8988T (cell line): ENCODE measurements around the gene CCDC27.
A peak's percentile ranks its signal among the peaks of the same experiment; 100 is the strongest.

ENCODE experiments used
- DNase-seq: peaks from one replicate; pipeline ENCODE4 v3.0.0; 2011

Gene CCDC27

GRCh38 chr1:3778590-3779264 is 26.5 kb downstream of the CCDC27 start:
- no peak for DNase-seq

GRCh38 chr1:3779265-3779911 is 27.1 kb downstream of the CCDC27 start:
- no peak for DNase-seq

- DNase-seq: no peak
Measured at GRCh38 chr1:3779912-3780416, 27.7 kb downstream of the CCDC27 start.

DNA sequence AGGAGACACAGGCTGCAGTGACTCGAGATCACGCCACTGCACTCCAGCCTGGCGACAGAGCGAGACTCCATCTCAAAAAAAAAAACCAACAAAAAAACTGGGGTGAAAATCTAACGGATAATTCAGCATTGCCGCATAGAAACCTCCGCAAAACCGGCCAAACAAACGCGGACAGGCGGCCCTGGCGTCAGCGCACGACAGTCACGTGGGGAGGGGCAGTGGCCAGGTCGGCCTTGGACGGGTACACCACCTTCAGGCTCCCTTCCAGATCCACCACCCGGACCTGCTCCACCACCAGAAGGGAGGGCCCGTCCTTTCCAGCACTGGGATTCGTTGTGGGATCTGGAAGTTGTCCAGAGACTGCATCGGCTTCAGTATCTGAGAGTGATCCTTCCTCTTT is 28.7 kb downstream of the CCDC27 start:
- no peak for DNase-seq

DNA sequence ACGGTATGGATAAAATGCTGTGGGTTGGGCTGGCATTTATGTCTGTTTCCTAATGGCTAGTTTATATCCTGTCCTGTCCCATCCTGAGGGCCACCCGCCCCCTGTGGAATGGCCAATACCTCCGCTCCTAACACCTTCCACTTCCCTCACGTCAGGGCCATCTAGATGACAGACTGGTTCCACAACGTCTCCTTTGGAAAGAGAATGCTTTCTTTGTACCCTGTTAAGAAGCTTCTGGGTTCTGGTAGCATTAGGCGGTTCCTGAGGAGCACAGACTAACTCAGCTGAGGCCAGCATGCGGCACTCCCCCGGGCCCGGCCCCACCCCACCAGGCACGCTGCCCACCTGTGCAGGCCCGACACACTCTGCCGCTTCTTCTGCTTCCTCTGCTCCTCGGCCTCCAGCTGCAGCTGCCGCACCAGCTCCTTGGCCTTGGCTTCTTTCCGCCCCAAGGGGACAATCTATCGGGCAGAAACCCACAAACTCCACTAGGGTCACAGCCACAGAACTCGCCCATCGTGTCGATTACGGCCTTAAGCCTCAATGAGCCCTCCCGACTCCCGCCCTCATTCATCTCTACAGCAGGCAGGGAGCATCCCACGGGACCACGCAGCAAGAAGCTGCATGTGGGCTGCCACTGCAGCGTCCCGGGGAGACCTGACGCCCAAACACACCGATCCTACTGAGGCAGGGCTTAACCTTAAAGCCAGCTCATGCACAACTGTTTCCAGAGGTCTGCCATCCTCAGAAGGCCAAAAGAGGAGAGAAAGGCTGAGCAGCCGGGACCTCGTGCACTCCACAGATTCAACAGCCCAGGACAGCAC is 31.6 kb downstream of the CCDC27 start:
- no peak for DNase-seq

GRCh38 chr1:3785045-3785444 is 32.8 kb downstream of the CCDC27 start:
- DNase-seq: no peak

DNA sequence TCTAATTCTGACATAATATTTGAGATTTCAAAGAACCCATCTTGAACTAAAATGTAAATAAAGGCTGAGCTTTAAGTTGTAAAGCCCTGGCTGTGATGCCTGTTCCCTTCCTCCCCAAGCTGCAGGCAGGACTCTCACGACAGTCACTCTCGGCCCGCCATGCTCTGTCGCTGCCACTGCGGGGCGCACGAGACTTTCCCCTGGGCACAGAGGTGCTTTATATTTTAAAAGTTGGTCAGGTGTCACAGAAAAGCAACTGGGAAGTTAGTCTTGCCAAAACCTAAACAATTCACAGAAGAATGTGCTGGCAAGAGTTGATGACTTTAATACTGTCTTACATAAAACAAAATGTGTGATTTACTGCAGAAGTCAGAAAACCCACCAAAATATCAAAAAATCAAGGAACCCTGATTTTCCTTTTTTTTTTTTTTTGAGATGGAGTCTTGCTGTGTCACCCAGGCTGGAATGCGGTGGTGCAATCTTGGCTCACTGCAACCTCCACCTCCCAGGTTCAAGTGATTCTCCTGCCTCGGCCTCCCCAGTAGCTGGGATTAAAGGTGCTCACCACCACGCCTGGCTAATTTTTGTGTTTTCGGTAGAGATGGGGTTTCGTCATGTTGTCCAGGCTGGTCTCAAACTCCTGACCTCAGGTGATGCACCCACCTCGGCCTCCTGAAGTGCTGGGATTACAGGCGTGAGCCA is 33.4 kb downstream of the CCDC27 start:
- peak; percentile 70 for DNase-seq

DNA sequence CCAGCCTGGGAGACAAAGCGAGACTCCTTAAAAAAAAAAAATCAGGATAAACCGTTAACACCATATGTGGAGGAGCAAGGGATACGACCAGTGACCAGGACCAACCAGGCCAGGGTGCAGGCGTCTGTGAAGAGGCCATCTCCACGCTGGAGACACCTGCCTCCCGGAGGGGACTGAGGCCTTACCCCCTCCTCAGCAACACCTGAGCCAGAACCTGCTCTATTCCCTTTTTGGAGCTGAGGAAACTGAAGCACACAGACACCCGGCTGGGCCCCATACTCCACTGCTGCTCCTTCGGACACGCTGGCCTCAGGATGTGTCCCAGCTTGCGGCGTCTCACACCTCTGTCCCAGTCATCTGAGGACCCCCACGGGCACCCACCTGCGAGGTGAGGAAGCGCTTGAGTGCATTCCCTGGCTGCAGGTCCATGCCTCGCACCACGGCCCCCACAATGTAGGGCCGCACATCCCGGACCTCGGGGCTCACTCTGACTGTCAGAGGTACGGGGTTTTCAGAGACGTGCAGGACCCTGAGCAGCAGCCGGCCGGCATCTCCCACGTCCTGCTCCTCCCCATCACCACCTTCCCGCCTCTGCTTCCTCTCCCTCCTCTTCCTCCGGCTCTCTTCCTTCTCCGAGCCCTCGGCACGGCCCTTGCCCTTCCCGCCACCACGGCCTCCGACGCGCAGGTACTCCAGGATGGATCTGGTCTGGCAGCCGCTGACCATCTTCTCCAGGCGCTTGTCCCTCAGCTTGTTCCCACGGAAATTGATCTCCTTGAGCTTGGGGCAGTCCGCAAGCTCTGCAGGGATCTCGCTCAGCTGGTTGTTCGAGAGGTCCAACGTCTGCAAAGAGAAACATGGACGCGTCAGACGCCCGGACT is 34.5 kb downstream of the CCDC27 start:
- DNase-seq: no peak

DNA sequence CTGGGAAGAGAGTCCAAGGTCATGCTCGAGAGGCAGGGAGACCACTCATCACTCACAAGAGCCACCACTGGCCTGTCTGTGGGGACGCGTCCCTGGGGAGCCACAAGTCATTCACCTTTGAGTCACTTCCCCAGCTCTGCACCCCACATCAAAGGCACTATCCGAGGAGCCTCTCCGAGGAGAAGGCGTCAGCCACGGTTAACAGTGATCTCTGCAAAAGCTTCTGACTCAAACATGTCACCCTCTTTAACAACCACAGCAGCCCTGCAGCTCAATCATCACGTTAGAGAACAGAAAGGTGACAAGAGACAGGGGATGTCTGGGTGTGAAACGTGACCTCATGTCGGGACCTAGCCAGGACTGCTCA is 35.1 kb downstream of the CCDC27 start:
- DNase-seq: no peak

GRCh38 chr1:3787745-3788605 is 35.7 kb downstream of the CCDC27 start:
- no peak for DNase-seq

DNA sequence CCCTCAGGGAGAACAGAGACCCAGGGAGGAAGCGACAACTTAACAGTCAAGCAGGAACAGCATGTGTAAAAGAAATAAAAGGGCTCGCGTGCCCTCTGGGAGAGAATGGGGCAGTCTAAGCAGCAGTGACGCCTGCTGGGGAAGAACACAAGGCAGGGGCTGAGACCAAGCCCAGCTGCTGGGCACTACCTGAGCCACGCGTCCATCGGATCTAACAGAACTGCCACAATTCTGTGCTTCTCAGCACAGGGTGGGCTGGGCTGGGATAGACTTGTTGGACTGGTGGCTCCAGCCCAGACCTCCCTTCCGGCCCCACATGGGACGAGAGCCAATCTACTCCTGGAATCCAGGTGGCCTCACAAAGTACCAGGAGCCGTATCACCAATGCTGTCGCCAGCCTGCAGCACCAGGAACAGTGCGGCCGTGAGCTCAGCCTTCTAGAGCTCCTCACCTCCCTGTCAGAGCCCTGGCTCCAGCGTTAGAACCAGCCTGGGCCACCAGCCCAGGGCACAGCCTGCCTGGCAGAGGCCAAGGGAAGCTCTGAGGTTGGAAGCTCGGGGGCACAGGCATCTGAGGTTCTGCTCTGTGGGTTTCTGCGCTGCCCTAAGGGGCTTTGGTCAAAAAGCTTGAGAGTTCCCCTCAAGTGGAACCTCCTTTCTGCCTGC is 36.6 kb downstream of the CCDC27 start:
- no peak for DNase-seq

DNA sequence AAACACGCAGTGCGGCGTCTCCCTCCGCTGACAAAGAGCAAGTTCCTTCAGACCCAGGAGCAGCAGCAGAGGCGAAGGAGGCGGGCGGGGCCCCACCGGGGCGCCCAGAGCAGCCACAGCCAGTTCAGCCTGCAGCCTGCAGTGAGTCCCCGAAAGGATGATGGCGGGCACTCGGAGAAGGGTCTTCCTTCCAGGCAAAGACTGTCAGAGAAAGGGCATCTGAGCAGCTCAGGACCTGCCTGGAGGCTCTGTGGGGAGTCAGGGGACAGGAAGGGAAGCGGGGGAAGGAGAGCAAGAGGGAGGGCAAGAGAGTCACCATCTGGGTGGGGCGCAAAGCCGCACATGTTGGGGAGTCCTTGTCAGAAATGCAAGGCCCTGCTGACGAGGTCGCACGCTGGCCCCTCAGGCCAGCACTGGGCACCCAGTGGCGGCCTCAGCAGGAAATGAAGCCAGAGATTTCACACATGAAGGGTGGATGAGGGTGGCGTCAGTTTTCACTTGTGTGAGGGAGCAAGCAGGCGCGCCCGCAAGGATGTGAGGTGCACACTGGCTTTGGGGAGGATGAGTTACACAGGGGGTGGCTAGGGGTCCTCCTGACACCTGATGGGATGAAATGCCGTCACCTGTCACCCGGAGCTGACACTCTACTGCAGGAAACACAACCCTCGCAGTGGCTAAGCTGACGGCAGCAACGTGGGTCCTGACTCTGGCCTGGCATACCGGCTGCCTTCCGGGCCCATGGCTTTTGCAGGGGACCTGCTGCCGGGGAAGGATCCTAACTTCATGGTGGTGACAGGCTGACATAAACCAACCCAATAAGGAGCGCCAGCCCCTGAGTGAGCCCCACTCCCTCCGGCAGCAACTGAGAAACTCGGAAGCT is 37.4 kb downstream of the CCDC27 start:
- DNase-seq: no peak

- DNase-seq: no peak
Measured at GRCh38 chr1:3790500-3790923, 38.3 kb downstream of the CCDC27 start.

DNA sequence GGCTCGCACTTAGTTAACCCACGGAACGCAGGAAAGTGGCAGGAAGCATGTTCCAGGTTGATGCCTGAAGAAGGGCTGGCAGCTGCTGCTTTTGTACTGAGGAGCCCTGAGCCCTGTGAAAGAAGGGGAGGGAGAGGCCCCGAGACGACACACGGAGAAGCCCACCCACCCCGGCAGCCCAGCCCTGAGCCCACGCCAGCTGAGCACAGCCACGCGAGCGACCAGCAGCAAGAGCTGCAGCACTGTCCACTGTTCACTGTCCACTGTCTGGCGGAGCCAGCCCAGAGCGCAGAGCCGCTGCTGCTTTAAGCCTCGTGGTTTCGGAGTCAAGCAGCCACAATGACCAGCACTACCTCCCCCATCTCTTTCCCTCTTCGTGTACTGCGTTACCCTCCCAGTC is 38.7 kb downstream of the CCDC27 start:
- no peak for DNase-seq

GRCh38 chr1:3795453-3796214 is 43.4 kb downstream of the CCDC27 start:
- no peak for DNase-seq

DNA sequence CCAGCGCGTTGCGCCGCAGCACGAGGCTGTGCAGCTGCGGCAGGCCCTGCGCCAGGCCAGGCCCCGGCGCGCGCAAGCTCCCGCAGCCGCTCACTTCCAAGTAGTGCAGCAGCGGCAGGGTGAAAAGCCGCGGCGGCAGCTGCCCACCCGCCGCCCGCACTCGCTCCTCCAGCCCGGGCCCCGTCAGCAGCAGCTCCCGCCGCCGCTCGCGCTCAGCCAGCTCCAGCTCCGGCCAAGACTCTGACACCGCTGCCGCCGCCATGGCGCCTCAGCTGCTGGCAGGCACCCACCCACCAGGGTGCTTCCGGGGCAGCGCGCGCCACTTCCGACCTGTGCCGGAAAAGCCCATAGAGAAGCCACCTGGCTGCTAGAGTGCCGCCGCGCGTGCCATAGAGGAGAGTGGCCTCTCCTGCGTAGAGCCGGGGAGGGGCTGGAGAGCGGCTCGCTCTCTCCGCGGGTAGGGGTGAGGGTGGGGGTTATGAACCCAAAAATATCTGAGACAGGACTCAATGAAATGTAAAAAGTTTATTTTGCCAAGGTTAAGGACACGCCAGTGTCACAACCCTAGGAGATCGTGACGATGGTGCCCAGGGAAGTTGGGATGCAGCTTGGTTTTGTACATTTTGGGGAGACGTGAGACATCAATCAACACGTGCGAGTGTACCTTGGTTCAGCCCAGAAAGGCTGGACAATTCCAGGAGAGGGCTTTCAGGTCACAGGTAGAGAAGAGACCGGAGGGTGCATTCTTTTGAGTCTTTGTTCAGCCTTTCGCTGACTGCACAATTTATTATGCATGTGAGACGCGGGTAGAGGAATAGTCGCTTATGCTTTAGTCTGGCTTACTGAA is 44.2 kb downstream of the CCDC27 start, which contains the start of gene LRRC47:
Gene LRRC47, minus strand, starts transcription at position 284 of the 847 bp plus-strand sequence. Its CDS starts 22 bp downstream, at position 262.
- peak; percentile 94 for DNase-seq

DNA sequence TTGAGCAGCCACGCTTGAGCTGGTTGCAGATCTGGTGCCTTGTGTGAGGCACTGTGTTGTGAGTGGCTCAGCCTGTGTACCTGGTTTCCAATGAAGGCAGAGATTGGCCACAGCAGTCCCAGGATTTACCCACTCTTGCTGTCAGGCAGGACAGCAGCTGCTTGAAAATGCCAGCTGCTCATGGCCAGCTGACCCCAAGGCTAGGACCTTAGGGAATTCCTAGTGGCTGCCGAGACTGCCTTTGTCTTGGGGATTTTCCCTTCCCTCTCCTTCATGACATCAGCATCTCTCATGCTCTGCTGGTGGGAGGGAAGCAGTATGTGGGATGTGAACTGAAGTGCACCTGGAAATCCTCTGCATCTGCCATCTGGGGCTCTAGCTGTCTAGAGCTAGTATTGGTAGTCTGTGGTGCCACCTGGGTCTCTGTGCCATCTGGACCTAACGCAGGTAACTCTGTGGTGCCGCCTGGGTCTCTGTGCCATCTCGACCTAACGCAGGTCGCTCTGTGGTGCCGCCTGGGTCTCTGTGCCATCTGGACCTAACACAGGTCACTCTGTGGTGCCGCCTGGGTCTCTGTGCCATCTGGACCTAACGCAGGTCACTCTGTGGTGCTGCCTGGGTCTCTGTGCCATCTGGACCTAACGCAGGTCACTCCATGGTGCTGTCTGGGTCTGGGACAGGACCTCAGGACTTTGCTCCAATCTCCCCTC is 47.9 kb downstream of the CCDC27 start:
- DNase-seq: no peak
